ENCODE measurements around the gene ANKRD13A.
"Not testable (repeated sequence)": the region's sequence is repeated elsewhere in the genome, so short reads cannot be mapped to it uniquely, and the experiment has no call there.

Gene ANKRD13A

GRCh38 chr12:110047297-110047940, 48.2 kb downstream of the ANKRD13A start:
- no peak for DNase-seq (ENCODE audit: low read depth in 2 of 3, low spot score in 1 of 3)

DNA sequence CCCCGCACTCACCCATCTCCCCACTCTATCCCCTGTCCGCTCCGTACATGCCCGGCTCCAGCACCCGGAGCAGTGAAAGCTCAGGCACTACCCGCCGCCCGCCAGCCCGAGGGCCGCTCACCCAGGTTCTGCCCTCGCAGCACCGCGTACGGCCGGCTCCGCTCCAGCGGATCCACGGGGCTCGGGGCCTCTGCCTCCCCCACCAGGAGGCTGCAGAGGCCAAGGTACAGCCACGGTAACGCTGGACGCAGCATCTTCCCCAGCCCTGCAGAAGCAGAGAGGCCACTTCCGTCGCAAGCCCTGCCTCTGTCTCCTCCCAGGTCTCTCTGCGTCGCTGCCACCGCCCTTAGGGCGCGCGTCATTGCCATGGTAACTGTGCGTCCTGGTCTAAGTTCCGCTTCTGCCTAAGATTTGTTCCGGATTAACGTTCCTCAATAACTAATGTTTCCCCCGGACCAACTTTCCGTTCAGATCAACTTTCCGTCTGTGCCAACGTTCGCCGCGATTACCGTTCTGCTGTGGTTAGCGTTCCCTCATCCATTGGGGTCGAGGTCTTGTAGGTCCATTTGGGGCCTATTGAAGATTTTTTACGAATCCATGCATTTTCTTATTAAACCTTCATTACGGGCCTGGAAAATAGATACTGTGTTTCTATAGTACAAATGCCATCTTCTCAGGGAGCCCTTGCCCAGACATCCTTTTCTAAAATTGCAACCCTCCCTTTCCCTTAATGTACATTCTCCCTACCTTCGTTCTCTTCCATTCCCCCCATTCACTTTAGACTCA, 49.2 kb downstream of the ANKRD13A start, which contains the start of gene C12orf76:
Gene C12orf76 (minus strand): TSS at position 281 of the 786 bp plus-strand sequence. CDS start 27 bp downstream, at position 254.
- peak; percentile 82 to 88 (median 85) for DNase-seq (ENCODE audit: low read depth in 2 of 3, low spot score in 1 of 3)

DNA sequence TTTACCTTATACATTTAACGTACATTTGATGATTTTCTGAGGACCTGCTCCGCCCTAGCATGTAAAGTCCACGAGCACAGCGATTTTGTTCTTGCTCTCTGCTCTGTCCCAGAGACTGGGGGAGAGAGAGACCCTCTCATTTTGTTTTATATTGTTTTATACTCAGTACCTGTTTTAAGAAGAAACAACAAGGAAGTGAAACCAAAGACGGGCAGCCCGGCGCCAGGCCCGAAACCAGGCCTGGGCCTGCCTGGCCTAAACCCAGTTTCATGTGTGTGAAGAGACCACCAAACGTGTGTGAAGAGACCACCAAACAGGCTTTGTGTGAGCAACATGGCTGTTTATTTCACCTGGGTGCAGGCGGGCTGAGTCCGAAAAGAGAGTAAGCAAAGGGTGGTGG, 49.8 kb downstream of the ANKRD13A start:
- not testable (repeated sequence) for DNase-seq (ENCODE audit: low read depth in 2 of 3, low spot score in 1 of 3)

DNA sequence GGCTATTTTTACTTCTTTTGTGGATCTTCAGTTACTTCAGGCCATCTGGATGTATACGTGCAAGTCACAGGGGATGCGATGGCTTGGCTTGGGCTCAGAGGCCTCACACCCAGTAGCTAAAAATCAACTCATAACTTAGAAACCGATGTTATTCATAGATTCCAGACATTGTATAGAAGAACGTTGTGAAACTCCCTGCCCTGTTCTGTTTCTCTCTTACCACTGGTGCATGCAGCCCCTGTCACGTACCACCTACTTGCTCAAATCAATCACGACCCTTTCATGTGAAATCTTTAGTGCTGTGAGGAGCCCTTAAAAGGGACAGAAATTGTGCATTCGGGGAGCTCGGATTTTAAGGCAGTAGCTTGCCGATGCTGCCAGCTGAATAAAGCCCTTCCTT, 50.4 kb downstream of the ANKRD13A start:
- DNase-seq (ENCODE audit: low read depth in 2 of 3, low spot score in 1 of 3): not testable (repeated sequence)

DNA sequence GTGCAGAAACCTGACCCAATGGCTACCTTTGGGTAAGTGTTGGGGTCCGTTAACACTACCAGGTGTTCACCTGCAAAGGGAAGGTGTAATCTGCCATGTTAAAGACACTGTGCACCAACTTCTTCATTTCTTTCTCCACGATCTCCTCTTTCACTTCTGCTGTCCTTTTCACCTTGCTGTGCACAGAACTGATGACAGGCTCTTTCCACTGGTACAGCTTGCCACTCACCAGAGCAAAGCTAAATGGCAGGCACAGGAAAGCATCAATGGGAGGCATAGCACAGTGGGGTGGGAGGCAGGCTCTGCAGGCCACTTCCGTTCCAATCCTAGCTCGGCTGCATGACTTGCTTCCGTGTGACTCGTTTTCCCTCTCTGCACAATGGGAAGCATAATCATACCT, 51.7 kb downstream of the ANKRD13A start:
- no peak for DNase-seq (ENCODE audit: low read depth in 2 of 3, low spot score in 1 of 3)

GRCh38 chr12:110055375-110056352, 56.4 kb downstream of the ANKRD13A start:
- DNase-seq (ENCODE audit: low read depth in 2 of 3, low spot score in 1 of 3): peak in 1 of 3 donors; percentile 43

GRCh38 chr12:110056643-110057042, 57.4 kb downstream of the ANKRD13A start:
- DNase-seq (ENCODE audit: low read depth in 2 of 3, low spot score in 1 of 3): not testable (repeated sequence)

GRCh38 chr12:110058875-110059615, 59.8 kb downstream of the ANKRD13A start:
- no peak for DNase-seq (ENCODE audit: low read depth in 2 of 3, low spot score in 1 of 3)

DNA sequence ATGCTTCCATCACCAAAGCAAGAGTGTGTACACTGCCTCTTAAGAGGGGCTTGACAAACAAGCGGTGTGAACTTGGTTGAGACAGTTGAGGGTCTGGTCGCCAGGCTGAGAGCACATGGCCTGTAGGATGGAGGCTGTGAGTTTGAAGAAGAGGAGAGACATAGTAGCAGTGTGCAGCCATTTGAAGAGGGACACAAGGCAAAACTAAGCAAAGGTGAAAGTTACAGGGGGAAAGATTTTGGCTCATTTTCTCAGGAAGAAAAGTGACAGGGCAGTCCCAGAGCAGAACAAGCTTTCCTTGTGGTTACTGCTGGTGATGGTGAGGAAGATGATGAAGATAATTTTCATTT, 60.4 kb downstream of the ANKRD13A start:
- DNase-seq (ENCODE audit: low read depth in 2 of 3, low spot score in 1 of 3): no peak

- DNase-seq (ENCODE audit: low read depth in 2 of 3, low spot score in 1 of 3): no peak
Observed at GRCh38 chr12:110062241-110062640, 63.0 kb downstream of the ANKRD13A start.

DNA sequence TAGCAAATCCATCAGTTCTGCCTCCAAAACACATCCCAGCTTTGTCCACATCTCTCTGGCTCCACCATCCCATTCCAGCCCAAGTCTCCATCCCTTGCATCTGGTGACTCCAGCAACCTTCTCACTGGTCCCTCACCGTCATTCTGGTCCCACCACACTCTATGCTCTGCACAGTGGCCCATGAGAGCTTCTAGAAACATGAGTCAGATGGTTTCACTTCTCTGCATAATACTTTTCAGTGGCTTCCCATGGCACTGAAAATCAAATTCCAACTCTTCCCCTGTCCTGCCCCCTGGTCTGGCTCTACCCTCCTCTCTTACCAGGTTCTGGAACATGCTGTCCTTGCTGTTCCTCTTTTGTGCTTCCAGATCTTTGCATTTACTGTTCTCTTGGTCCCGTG, 66.3 kb downstream of the ANKRD13A start:
- no peak for DNase-seq (ENCODE audit: low read depth in 2 of 3, low spot score in 1 of 3)

DNA sequence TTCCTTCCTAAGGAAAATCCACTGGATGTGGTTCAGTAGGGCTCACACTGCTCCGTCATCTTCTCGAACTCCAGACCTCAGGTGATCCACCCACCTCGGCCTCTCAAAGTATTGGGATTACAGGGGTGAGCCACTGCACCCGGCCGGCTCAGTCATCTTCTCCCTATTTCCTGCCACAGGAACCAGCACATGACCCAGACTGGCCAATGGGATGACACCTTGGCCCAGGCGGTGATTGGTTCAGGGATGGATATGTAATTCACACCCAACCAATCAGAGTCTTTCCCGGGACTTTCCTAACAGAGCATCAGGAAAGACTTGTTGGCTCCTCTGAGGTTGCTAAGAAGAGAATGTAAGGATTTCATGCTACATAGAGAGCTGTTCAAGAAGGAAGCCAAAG, 68.3 kb downstream of the ANKRD13A start:
- DNase-seq (ENCODE audit: low read depth in 2 of 3, low spot score in 1 of 3): no peak

DNA sequence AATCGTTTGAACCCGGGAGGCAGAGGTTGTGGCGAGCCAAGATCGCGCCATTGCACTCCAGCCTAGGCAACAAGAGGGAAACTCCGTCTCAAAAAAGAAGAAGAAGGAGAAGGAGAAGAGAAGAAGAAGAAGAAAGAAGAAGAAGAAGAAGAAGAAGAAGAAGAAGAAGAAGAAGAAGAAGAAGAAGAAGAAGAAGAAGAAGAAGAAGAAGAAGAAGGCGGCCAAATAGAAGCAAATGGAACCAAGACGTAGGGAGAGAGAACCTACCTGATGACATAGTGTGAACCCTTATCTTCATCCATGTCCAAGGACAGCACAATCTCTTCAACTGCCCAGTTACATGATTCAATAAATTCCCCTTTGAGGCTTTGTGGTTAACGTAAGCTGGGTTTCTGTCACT, 68.9 kb downstream of the ANKRD13A start:
- DNase-seq (ENCODE audit: low read depth in 2 of 3, low spot score in 1 of 3): not testable (repeated sequence)

DNA sequence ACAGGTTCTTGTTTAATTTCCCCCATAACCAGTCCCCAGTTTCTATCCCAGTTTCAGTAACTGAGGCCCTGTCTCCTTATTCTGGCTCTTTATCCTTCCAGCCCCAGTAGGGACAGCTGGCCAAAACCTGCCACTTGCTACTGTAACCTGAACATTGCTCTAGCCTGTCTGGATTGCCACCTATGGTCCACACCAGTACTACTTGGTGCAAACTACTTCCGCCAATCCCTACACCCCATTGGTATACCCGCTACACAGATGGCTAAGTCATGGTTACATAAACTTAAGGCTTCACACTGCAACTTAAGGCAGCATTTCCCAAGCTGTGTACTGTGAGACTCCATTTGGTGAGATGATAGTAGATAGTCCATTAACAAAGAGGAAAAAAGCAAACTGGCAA, 69.4 kb downstream of the ANKRD13A start:
- no peak for DNase-seq (ENCODE audit: low read depth in 2 of 3, low spot score in 1 of 3)

DNA sequence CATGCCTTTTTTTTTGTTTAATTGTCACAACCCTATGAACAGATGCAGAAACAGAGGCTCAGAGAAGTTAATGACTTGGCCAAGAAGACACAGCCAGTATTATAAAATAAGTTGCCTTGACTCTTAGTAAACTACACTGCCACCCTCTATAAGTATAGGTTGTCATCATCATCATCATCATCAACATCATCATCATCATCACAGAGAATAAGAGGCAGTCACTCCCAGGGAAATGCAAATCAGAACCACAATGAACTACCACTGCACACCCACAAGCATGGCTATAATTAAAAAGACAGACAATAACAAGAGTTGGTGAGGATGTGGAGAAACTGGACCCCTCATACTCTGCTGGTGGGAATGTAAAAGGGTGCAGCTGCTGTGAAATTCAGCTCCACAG, 72.3 kb downstream of the ANKRD13A start:
- DNase-seq (ENCODE audit: low read depth in 2 of 3, low spot score in 1 of 3): no peak

- DNase-seq (ENCODE audit: low read depth in 2 of 3, low spot score in 1 of 3): no peak
Observed at GRCh38 chr12:110071967-110072366, 72.7 kb downstream of the ANKRD13A start.

DNA sequence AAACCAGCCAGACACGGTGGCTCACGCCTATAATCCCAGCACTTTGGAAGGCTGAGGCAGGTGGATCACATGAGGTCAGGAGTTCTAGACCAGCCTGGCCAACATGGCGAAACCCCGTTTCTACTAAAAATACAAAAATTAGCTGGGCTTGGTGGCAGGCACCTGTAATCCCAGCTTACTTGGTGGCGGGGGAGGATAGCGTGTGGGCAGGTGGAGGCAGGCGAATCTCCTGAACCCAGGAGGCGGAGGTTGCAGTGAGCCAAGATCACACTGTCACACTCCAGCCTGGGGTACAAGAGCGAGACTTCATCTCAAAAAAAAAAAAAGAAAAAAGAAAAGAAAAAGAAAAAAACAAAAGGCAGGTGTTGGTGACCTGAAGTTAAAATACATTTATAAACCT, 73.4 kb downstream of the ANKRD13A start:
- not testable (repeated sequence) for DNase-seq (ENCODE audit: low read depth in 2 of 3, low spot score in 1 of 3)

GRCh38 chr12:110073049-110073831, 74.0 kb downstream of the ANKRD13A start:
- DNase-seq (ENCODE audit: low read depth in 2 of 3, low spot score in 1 of 3): no peak

GRCh38 chr12:110074089-110074488, 74.9 kb downstream of the ANKRD13A start:
- DNase-seq (ENCODE audit: low read depth in 2 of 3, low spot score in 1 of 3): no peak

DNA sequence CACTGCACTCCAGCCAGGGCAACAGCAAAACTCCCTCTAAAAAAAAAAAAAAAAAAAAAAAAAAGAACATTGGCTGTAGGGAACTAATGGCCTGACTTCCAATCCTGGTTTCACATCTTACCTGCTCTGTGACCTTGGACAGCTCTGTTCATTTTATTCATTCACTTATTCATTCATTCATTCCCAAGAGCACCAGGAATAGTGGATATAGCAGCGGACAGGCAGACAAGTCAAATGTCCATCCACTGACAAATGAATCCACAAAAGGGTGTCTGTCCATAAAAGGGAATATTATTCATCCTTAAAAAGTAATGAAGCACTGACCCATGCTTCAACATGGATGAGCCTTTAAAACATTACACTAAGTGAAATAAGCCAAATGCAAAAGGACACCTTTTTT, 76.7 kb downstream of the ANKRD13A start:
- no peak for DNase-seq (ENCODE audit: low read depth in 2 of 3, low spot score in 1 of 3)

Data from stimulated activated CD4-positive, alpha-beta T cell treated with anti-CD3 and anti-CD28 coated beads, Interleukin-12 subunit alpha, Interleukin-12 subunit beta, amount 100 ng/mL, for 48 hours (primary cell).